H1 (cell line): Measurements from ENCODE around the gene TMC3. TPM values are rescaled to one million over a fixed set of nuclear protein-coding genes. Genes with fewer than 3 reads are reported as not detected.

ENCODE experiments used
- CTCF ChIA-PET: fragments of 300-600 bp; sonication (Branson Sonifier 250); formaldehyde crosslinking; loops from one replicate; lab custom pipeline; 2021; ENCODE audit not compliant: partially characterized antibody; lab: Charles Lee
- POLR2A ChIA-PET: fragments of 300-600 bp; sonication (Branson Sonifier 250); formaldehyde crosslinking; loops from one replicate; lab custom pipeline; 2021; ENCODE audit warnings: inconsistent platforms; ENCODE audit not compliant: partially characterized antibody; lab: Charles Lee
- DNase-seq, 2 experiments: peaks; one replicate each; pipeline versions ENCODE4 v3.0.0 to v3.0.0-alpha.2; 2010 to 2022; ENCODE audit warnings: low spot score in 2 of 2, low read depth in 1 of 2, mixed read lengths in 1 of 2
- FAIRE-seq: peaks from 2 replicates; lab custom pipeline; 2011; peaks lifted over from hg19 to GRCh38; lab: Jason Lieb, UNC
- H2AFZ ChIP-seq: 2 replicates; pipeline ENCODE4 v1.8.1; 2012; ENCODE audit warnings: low read length, inconsistent platforms
- H2AK5ac ChIP-seq: 2 replicates; pipeline ENCODE4 v1.6.1; 2013; ENCODE audit warnings: low read depth, low read length
- H2BK120ac ChIP-seq: replicated peaks from 2 replicates; pipeline ENCODE3; 2013; ENCODE audit warnings: low read depth, low read length, inconsistent platforms
- H2BK12ac ChIP-seq: 2 replicates; pipeline ENCODE4 v1.6.1; 2013; ENCODE audit warnings: low read depth, low read length
- H2BK15ac ChIP-seq: 2 replicates; pipeline ENCODE4 v1.6.1; 2013; ENCODE audit warnings: low read length
- H2BK20ac ChIP-seq: 2 replicates; pipeline ENCODE4 v1.6.1; 2013; ENCODE audit warnings: low read length
- H2BK5ac ChIP-seq: 2 replicates; pipeline ENCODE4 v1.6.1; 2013; ENCODE audit warnings: low read depth, low read length
- H3K14ac ChIP-seq: 2 replicates; pipeline ENCODE4 v1.6.1; 2013; ENCODE audit warnings: inconsistent platforms; ENCODE audit not compliant: insufficient read length
- H3K18ac ChIP-seq: 2 replicates; pipeline ENCODE4 v1.6.1; 2013; ENCODE audit warnings: low read length; ENCODE audit errors: extremely low read depth
- H3K23ac ChIP-seq: 2 replicates; pipeline ENCODE4 v1.6.1; 2013; ENCODE audit warnings: inconsistent platforms; ENCODE audit not compliant: insufficient read length
- H3K23me2 ChIP-seq: 2 replicates; pipeline ENCODE4 v1.6.1; 2013; ENCODE audit warnings: low read depth, low read length
- H3K27ac ChIP-seq: 2 replicates; pipeline ENCODE4 v1.6.1; 2011; ENCODE audit warnings: low read depth, low read length, inconsistent platforms
- H3K27me3 ChIP-seq, 4 experiments: replicated peaks in 1 of 4; 1 replicate in 1 of 4; 2 replicates in 3 of 4; pipeline versions ENCODE4 v1.6.1 to v1.8.1; 2011 to 2013; ENCODE audit warnings: low read length in 3 of 4, mild to moderate bottlenecking in 3 of 4, inconsistent platforms in 2 of 4, mixed read lengths in 2 of 4, moderate library complexity in 1 of 4; ENCODE audit not compliant: control insufficient read depth in 3 of 4, insufficient read depth in 3 of 4; ENCODE audit errors: extremely low read depth in 1 of 4
- H3K36me3 ChIP-seq, 4 experiments: 2 replicates each; pipeline versions ENCODE4 v1.6.1 to v1.8.1; 2011 to 2013; ENCODE audit warnings: mild to moderate bottlenecking in 4 of 4, low read length in 3 of 4, moderate library complexity in 2 of 4, control low read depth in 1 of 4, inconsistent platforms in 1 of 4; ENCODE audit not compliant: insufficient read depth in 4 of 4, control insufficient read depth in 2 of 4
- H3K4ac ChIP-seq: replicated peaks from 2 replicates; pipeline ENCODE3; 2013; ENCODE audit warnings: low read length, low read depth, mixed read lengths, inconsistent platforms; ENCODE audit not compliant: insufficient read length
- H3K4me1 ChIP-seq, 4 experiments: replicated peaks in 1 of 4; 1 replicate in 1 of 4; 2 replicates in 3 of 4; pipeline versions ENCODE4 v1.6.1 to v1.8.1; 2011 to 2013; ENCODE audit warnings: low read length in 3 of 4, inconsistent platforms in 2 of 4, mixed read lengths in 1 of 4; ENCODE audit not compliant: insufficient read depth in 4 of 4, control insufficient read depth in 3 of 4
- H3K4me2 ChIP-seq, 2 experiments: 2 replicates each; pipeline versions ENCODE4 v1.6.1 to v1.8.1; 2011 to 2013; ENCODE audit warnings: low read depth in 2 of 2, low read length in 2 of 2, control low read depth in 1 of 2, inconsistent platforms in 1 of 2, mild to moderate bottlenecking in 1 of 2; ENCODE audit not compliant: insufficient read depth in 1 of 2
- H3K4me3 ChIP-seq, 4 experiments: fragments of 200-600, 300-600 bp in 1 of 4; sonication (generic), shearing (Covaris generic), sonication (Bioruptor Twin) in 1 of 4; 2 replicates each; pipeline versions ENCODE4 v1.5.1 to v1.8.1; 2011 to 2016; ENCODE audit warnings: low read length in 4 of 4, low read depth in 3 of 4, control low read depth in 2 of 4, inconsistent platforms in 2 of 4, mild to moderate bottlenecking in 2 of 4, mixed read lengths in 1 of 4, moderate library complexity in 1 of 4; ENCODE audit not compliant: insufficient read depth in 2 of 4; ENCODE audit errors: extremely low read depth in 1 of 4
- H3K56ac ChIP-seq: replicated peaks from 2 replicates; pipeline ENCODE3; 2013; ENCODE audit warnings: low read depth, mild to moderate bottlenecking, mixed read lengths, low read length, inconsistent platforms; ENCODE audit not compliant: insufficient read length
- H3K79me1 ChIP-seq: 2 replicates; pipeline ENCODE4 v1.6.1; 2013; ENCODE audit warnings: low read depth, low read length, control low read depth
- H3K79me2 ChIP-seq, 2 experiments: 2 replicates each; pipeline versions ENCODE4 v1.6.1 to v1.8.1; 2012 to 2013; ENCODE audit warnings: low read length in 2 of 2, mild to moderate bottlenecking in 2 of 2, inconsistent platforms in 1 of 2; ENCODE audit not compliant: insufficient read depth in 2 of 2, control insufficient read depth in 1 of 2
- H3K9ac ChIP-seq, 4 experiments: replicated peaks in 1 of 4; 1 replicate in 1 of 4; 2 replicates in 3 of 4; pipeline versions ENCODE4 v1.6.1 to v1.8.1; 2011 to 2013; ENCODE audit warnings: low read depth in 3 of 4, low read length in 3 of 4, control low read depth in 2 of 4, mild to moderate bottlenecking in 2 of 4, moderate library complexity in 2 of 4, inconsistent platforms in 1 of 4; ENCODE audit errors: extremely low read depth in 1 of 4
- H3K9me3 ChIP-seq, 2 experiments: 2 replicates each; pipeline versions ENCODE4 v1.6.1 to v1.8.1; 2012 to 2013; ENCODE audit warnings: mild to moderate bottlenecking in 2 of 2, moderate library complexity in 2 of 2, control low read depth in 1 of 2, inconsistent platforms in 1 of 2, low read depth in 1 of 2, low read length in 1 of 2, mixed read lengths in 1 of 2; ENCODE audit not compliant: insufficient read depth in 2 of 2
- H4K20me1 ChIP-seq, 2 experiments: replicated peaks in 1 of 2; 2 replicates each; pipeline versions ENCODE3 to v1.8.1; 2011 to 2013; ENCODE audit warnings: inconsistent platforms in 2 of 2, low read length in 2 of 2, mild to moderate bottlenecking in 1 of 2; ENCODE audit not compliant: insufficient read depth in 2 of 2, control insufficient read depth in 1 of 2
- H4K5ac ChIP-seq: 2 replicates; pipeline ENCODE4 v1.6.1; 2013; ENCODE audit warnings: low read length, low read depth, mixed read lengths, inconsistent platforms; ENCODE audit not compliant: insufficient read length
- H4K8ac ChIP-seq: 2 replicates; pipeline ENCODE4 v1.8.0; 2013; ENCODE audit warnings: mild to moderate bottlenecking, moderate library complexity, low read length, inconsistent platforms; ENCODE audit not compliant: insufficient read depth; ENCODE audit errors: extremely low read depth
- H4K91ac ChIP-seq: replicated peaks from 2 replicates; pipeline ENCODE3; 2013; ENCODE audit warnings: low read length, mixed read lengths, inconsistent platforms; ENCODE audit not compliant: insufficient read length
- BACH1 ChIP-seq: IDR thresholded peaks from 2 replicates; pipeline ENCODE4 v1.6.1; 2012; ENCODE audit warnings: low read length, improper control_type of control experiment
- HDAC6 ChIP-seq: IDR thresholded peaks from one replicate; pipeline ENCODE4 v1.7.1; 2012; ENCODE audit warnings: low read depth, mild to moderate bottlenecking, inconsistent platforms, low read length, moderate library complexity
- NRF1 ChIP-seq: IDR thresholded peaks from 2 replicates; pipeline ENCODE4 v1.6.1; 2011; ENCODE audit warnings: mild to moderate bottlenecking, low read depth, low read length, improper control_type of control experiment
- SIX5 ChIP-seq: IDR thresholded peaks from 2 replicates; pipeline ENCODE4 v1.6.1; 2011; ENCODE audit warnings: mild to moderate bottlenecking, low read depth, low read length
- WGBS, 2 experiments: shearing (Covaris generic) in 1 of 2; methylation state at CpG; one replicate each; pipeline versions ENCODE4 v1.1.6 to v1.1.7; 2013 to 2015; ENCODE audit warnings: low lambda C conversion rate in 2 of 2, mixed read lengths in 2 of 2, inconsistent platforms in 1 of 2, low coverage in 1 of 2, missing lambda C conversion rate in 1 of 2; ENCODE audit not compliant: insufficient replicate concordance in 2 of 2, insufficient coverage in 1 of 2, insufficient read length in 1 of 2; ENCODE audit errors: extremely low coverage in 1 of 2, missing lambda C conversion rate in 1 of 2; 5-methylcytosine and 5-hydroxymethylcytosine counted together
- polyA plus RNA-seq, 7 experiments: library from polyadenylated mRNA; depleted of rRNA in 3 of 7; stranded (reverse) in 5 of 7; unstranded in 2 of 7; fragments of >200 nt in 5 of 7; fragments of 200-250 nt in 2 of 7; gene quantifications; 1 replicate in 5 of 7; 2 replicates in 1 of 7; 4 replicates in 1 of 7; pipeline versions ENCODE4 v1.2.1 to v1.2.3, GENCODE V29; 2011 to 2013; ENCODE audit warnings: missing spikeins in 2 of 7, mixed read lengths in 2 of 7
- total RNA-seq: library from RNA; stranded (reverse); fragmentation: NEBNext Ultra II Directional; extraction: Animal tissue kit (Norgen Biotek cat#: 25700); gene quantifications from 2 replicates; pipeline ENCODE4 v1.2.1, GENCODE V29; 2021

TMC3 gene
- total and polyA plus RNA-seq, 2 of the 8 experiments (the other 6 are each of a cell fraction or from before 2014, with no cell fraction given): not detected

GRCh38 chr15:81291916-81292522, 82.0 kb downstream of the TMC3 start:
- Histone ChIP-seq H3K27ac (no peak overlapping the region), H2AFZ (no peak overlapping the region), H3K4ac (no peak overlapping the region), H2BK15ac (no peak overlapping the region), H4K91ac (no peak overlapping the region), H3K4me2 (no peak overlapping the region), H3K79me2 (no peaks in the 10 kb centered on the region), H3K9ac (no peak overlapping the region), H3K18ac (no peak overlapping the region), H2BK5ac (no peak overlapping the region), H3K36me3 (no peaks in the 10 kb centered on the region), H2BK120ac (no peak overlapping the region), H3K27me3 (no peaks in the 10 kb centered on the region; a peak in 1 of 7 replicates), H2BK12ac (no peak overlapping the region), H4K5ac (no peak overlapping the region), H3K79me1 (no peaks in the 10 kb centered on the region), H3K4me3 (no peak overlapping the region), H3K56ac (no peak overlapping the region), H2AK5ac (no peak overlapping the region), H2BK20ac (no peak overlapping the region), H3K14ac (no peak overlapping the region), H4K8ac (no peak overlapping the region), H3K23ac (no peak overlapping the region), H4K20me1 (no peaks in the 10 kb centered on the region), H3K9me3 (no peaks in the 10 kb centered on the region), H3K23me2 (no peaks in the 10 kb centered on the region), H3K4me1 (peaks cover 0 to 7% (median 4%) of the 10 kb centered on the region in 4 experiments; a peak in 4 of 7 replicates)
- no peak for DNase-seq
- FAIRE-seq: no peak
- CTCF ChIA-PET: interaction anchor here (0.8 to 4.0 kb wide), 10 partner anchors 12 to 596 kb away, joined by 3 to 17 read pairs (median 4); no protein-coding TSS in a partner anchor
- WGBS, 2 experiments: 78% methylated on average over 5 of the region's 5 CpGs; no CpG with 5 or more reads in 1 of the 2 experiments
- TF ChIP-seq SIX5 (no peak), NRF1 (no peak), BACH1 (no peak), HDAC6 (no peak)
- POLR2A ChIA-PET: no interaction called here
